ENCODE measurements around the gene H6PD.

Gene H6PD

GRCh38 chr1:9262096-9262986 lies 27.8 kb downstream of the H6PD start:
- DNase-seq: no peak

- no peak for DNase-seq
These were observed 28.8 kb downstream of the H6PD start for GRCh38 chr1:9263276-9263855.

- no peak for DNase-seq
These were observed 29.7 kb downstream of the H6PD start for GRCh38 chr1:9263984-9264872.

- no peak for DNase-seq
These were observed 30.5 kb downstream of the H6PD start for GRCh38 chr1:9265037-9265436.

GRCh38 chr1:9265968-9266367 lies 31.4 kb downstream of the H6PD start:
- no peak for DNase-seq

GRCh38 chr1:9267352-9267686 lies 32.7 kb downstream of the H6PD start:
- no peak for DNase-seq

- DNase-seq: no peak
These were observed 33.4 kb downstream of the H6PD start for GRCh38 chr1:9267827-9268581.

- DNase-seq: no peak
These were observed 34.5 kb downstream of the H6PD start for GRCh38 chr1:9269078-9269501.

GRCh38 chr1:9269721-9270120 lies 35.1 kb downstream of the H6PD start:
- no peak for DNase-seq

GRCh38 chr1:9270290-9270883 lies 35.8 kb downstream of the H6PD start:
- DNase-seq: no peak

- no peak for DNase-seq
These were observed 36.7 kb downstream of the H6PD start for GRCh38 chr1:9271283-9271682.

GRCh38 chr1:9271861-9272595 lies 37.5 kb downstream of the H6PD start:
- no peak for DNase-seq

GRCh38 chr1:9273177-9273576 lies 38.6 kb downstream of the H6PD start:
- no peak for DNase-seq

- no peak for DNase-seq
These were observed 40.6 kb downstream of the H6PD start for GRCh38 chr1:9275161-9275560.

GRCh38 chr1:9275567-9276034 lies 41.0 kb downstream of the H6PD start:
- no peak for DNase-seq

- DNase-seq: no peak
These were observed 43.5 kb downstream of the H6PD start for GRCh38 chr1:9278116-9278515.

- DNase-seq: no peak
These were observed 44.1 kb downstream of the H6PD start for GRCh38 chr1:9278585-9279153.

GRCh38 chr1:9279172-9279840 lies 44.7 kb downstream of the H6PD start:
- no peak for DNase-seq

- DNase-seq: no peak
These were observed 45.7 kb downstream of the H6PD start for GRCh38 chr1:9280015-9280860.

Data from NCI-H2081 treated with DMSO at 0.1 percent for 48 hours (cell line).